Endothelial cell of umbilical vein (primary cell): ENCODE results near the gene MRE11.

Source experiments
- MYC ChIP-seq: IDR thresholded peaks from one replicate; pipeline ENCODE4 v1.6.1; 2011; ENCODE audit warnings: mild to moderate bottlenecking, low read depth, low read length
- POLR2AphosphoS5 ChIP-seq: IDR thresholded peaks from 2 replicates; pipeline ENCODE4 v1.6.1; 2012; ENCODE audit warnings: low read depth, mild to moderate bottlenecking, control low read depth, low read length, moderate library complexity; ENCODE audit not compliant: insufficient read depth

DNA sequence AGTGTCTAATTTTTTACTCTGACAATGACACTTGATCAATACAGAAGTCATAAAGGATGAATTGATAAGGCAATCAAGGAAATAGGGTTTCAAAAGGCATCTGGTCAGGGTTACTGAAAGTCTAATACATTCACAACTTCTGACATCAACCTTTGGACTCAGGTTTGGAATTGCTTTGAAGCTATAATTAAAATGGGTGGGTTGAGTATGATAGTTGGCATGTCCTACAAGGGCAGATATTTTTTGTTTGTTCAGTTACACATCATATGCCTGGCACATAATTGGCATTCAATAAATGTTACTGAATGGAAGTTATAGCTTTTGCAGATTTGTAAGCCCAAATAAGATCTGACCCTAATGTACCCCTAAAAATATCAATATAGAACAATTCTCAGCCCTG, 42.7 kb upstream of the MRE11 start:
- no peak for TF ChIP-seq POLR2AphosphoS5
- no peak for TF ChIP-seq MYC
